GM12873 (cell line): ENCODE results near the gene PXK.

ENCODE experiments used
- CTCF ChIP-seq: IDR thresholded peaks from 2 replicates; pipeline ENCODE4 v1.5.1; 2012; ENCODE audit warnings: low read depth, mild to moderate bottlenecking, moderate library complexity, low read length, control low read depth; ENCODE audit not compliant: insufficient read depth; ENCODE audit errors: missing control alignments

The PXK gene

GRCh38 chr3:58296269-58296668 is 36.4 kb upstream of the PXK start:
- TF ChIP-seq CTCF: no peak

DNA sequence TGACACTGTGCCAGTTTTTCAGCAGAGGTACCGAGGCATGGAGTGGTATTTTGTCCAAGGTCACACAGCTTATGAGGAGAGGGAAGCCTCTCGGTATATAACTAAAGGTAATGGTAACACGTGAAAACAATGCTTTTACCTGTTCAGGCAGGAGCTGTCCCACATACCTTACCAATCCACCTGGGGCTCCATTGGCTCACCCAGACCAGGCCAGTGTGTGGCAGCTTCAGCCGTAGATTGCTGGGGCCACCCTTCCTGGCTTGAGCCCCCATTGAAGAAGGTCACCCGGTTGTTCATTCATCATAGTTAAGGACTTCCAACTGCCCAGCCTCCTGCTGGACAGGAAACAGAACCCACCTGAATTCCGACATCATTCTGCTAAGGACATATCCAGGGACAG is 35.8 kb upstream of the PXK start:
- no peak for TF ChIP-seq CTCF

DNA sequence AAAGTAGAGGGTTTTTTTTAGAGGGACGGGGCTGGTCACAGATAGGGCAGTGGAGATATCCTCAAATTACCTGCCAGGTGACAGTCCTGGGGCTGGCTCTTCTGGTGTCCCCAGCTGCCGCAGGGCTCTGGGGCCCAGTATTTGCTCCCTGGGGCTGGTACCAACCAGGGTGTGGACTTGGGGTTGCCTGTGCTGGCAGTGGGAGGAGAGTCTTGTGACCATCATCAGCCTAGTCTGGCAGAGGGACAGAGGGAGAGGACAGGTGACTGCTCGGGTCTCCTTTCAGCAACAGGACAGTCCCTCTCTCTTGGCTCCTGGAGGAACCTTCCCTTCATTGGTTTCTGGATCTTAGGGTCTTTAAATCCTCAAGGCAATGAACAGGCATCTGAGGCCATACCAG is 34.5 kb upstream of the PXK start:
- TF ChIP-seq CTCF: no peak

- no peak for TF ChIP-seq CTCF
These were observed 33.6 kb upstream of the PXK start for GRCh38 chr3:58299075-58299474.

- TF ChIP-seq CTCF: peak; percentile 54
These were observed 32.7 kb upstream of the PXK start for GRCh38 chr3:58299839-58300516.

DNA sequence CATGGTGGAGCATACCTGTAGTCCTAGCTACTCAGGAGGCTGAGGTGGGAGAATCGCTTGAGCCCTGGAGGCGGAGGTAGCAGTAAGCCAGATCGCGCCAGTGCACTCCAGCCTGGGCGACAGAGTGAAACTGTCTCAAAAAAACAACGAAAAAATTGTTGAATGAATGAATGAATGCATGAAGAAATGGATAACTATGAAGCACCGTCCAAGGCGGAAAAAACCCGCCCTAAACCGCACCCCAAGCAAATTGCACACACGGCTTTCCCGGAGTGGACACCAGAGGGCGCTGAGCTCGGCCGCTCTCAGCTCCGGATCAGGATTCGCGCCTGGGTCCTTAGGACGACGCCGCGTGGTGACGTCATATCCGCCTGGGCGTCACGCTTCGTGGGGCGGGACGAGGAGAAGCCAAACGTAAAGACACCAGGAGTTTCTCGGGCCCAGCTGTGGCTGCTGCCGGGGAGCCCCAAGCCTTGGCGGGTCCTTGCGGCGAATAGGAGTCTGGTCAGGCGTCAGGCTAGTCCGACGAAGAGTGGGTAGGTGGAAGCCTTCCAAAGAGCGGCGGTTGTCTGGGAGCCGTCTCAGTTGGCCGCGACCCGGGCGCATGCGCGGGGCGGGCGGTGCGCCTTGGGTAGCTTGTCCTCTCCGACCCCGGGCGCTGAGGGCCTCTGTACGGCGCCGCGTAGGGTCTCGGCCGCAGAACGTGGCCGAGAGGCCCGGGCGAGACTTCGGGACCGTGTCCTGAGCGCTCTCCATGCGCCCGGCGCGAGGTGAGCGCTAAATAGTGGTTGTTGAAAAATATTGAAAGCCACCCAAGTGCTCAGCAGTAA is 26.6 kb upstream of the PXK start, which contains the start of the genes HTD2 and RPP14:
HTD2 (plus strand) TSS at position 639 of the 830 bp plus-strand sequence. CDS start 11,094 bp downstream, outside the sequence.
RPP14 (plus strand) TSS at position 364 of the 830 bp plus-strand sequence. CDS start 4,085 bp downstream, outside the sequence.
- peak; percentile 96 for TF ChIP-seq CTCF

GRCh38 chr3:58307639-58308215 is 25.0 kb upstream of the PXK start:
- peak; percentile 48 for TF ChIP-seq CTCF
